D721Med (cell line): ENCODE results near the gene AGPAT1.

ENCODE experiments used
- DNase-seq: peaks from one replicate; pipeline ENCODE4 v3.0.0; 2011; ENCODE audit warnings: low spot score; ENCODE audit not compliant: insufficient read length
- FAIRE-seq: peaks from 2 replicates; lab custom pipeline; 2011; peaks lifted over from hg19 to GRCh38; lab: Jason Lieb, UNC
- CTCF ChIP-seq: IDR thresholded peaks from 2 replicates; pipeline ENCODE4 v1.5.1; 2012; ENCODE audit warnings: mild to moderate bottlenecking, control low read depth; ENCODE audit not compliant: insufficient read depth; ENCODE audit errors: missing control alignments

Gene AGPAT1

GRCh38 chr6:32126880-32127279 lies 49.0 kb downstream of the AGPAT1 start:
- FAIRE-seq, result no peak
- TF ChIP-seq CTCF, result no peak
- DNase-seq, result no peak

- TF ChIP-seq CTCF, result no peak
- DNase-seq, result no peak
- FAIRE-seq, result no peak
Measured at GRCh38 chr6:32123681-32124080, 52.2 kb downstream of the AGPAT1 start.

GRCh38 chr6:32120573-32121059 lies 55.3 kb downstream of the AGPAT1 start:
- DNase-seq (no peak), FAIRE-seq (no peak)
- TF ChIP-seq CTCF, result no peak

GRCh38 chr6:32118782-32119628 lies 56.9 kb downstream of the AGPAT1 start:
- peak; percentile 87 for TF ChIP-seq CTCF
- FAIRE-seq, result no peak
- peak; percentile 86 for DNase-seq
